Measurements from ENCODE around the gene ADAM22. TPM values are rescaled to one million over a fixed set of nuclear protein-coding genes. Genes with fewer than 3 reads are reported as not detected.

Gene ADAM22
- total and polyA plus RNA-seq, 2 of the 4 experiments (the other 2 are of a cell fraction), result 0.03 to 0.18 TPM

- Histone ChIP-seq H2AK9ac (replicated peaks; ENCODE audit: low read depth, low read length, poor library complexity) (no peak overlapping the region), H4K5ac (ENCODE audit: low read depth, low read length) (no peak overlapping the region), H3K4me3 (ENCODE audit: insufficient read depth, low read depth, low read length) (no peak overlapping the region), H3K23ac (ENCODE audit: low read depth, low read length) (no peak overlapping the region), H3K27ac (ENCODE audit: insufficient read depth, low read length) (no peak overlapping the region), H3K4ac (ENCODE audit: low read depth, low read length) (no peak overlapping the region), H3K18ac (ENCODE audit: low read depth, low read length) (no peak overlapping the region), H3K14ac (replicated peaks; ENCODE audit: low read depth, low read length) (no peak overlapping the region), H3K9me3 (ENCODE audit: control insufficient read depth, insufficient read depth, low read length) (no peaks in the 10 kb centered on the region), H2BK20ac (ENCODE audit: low read depth, low read length) (no peak overlapping the region), H2AK5ac (ENCODE audit: low read depth, low read length) (no peak overlapping the region), H4K91ac (ENCODE audit: insufficient read depth, low read depth, low read length) (no peak overlapping the region), H4K8ac (ENCODE audit: low read depth in 2 of 2, low read length in 2 of 2) (no peak overlapping the region), H3K4me2 (ENCODE audit: low read depth, low read length) (no peak overlapping the region), H3K9ac (ENCODE audit: low read depth, low read length) (no peak overlapping the region), H3K27me3 (ENCODE audit: control insufficient read depth, insufficient read depth, low read length) (no peaks in the 10 kb centered on the region), H2BK120ac (ENCODE audit: low read depth, low read length) (no peak overlapping the region), H4K20me1 (ENCODE audit: insufficient read depth, low read length) (no peaks in the 10 kb centered on the region), H3K36me3 (ENCODE audit: control insufficient read depth, insufficient read depth, low read length) (no peaks in the 10 kb centered on the region), H3K4me1 (ENCODE audit: control insufficient read depth, insufficient read depth, low read length) (no peaks in the 10 kb centered on the region), H2AFZ (replicated peaks; ENCODE audit: low read length, poor library complexity) (no peak overlapping the region), H3K79me1 (ENCODE audit: low read depth in 1 of 2, low read length in 2 of 2) (no peaks in the 10 kb centered on the region), H3K9me1 (ENCODE audit: insufficient read depth, low read length) (no peaks in the 10 kb centered on the region), H2BK15ac (ENCODE audit: low read depth, low read length) (no peak overlapping the region), H2BK5ac (ENCODE audit: low read depth, low read length, poor library complexity, severe bottlenecking) (no peak overlapping the region), H3K56ac (ENCODE audit: extremely low read depth, insufficient read depth, low read length) (no peak overlapping the region)
- dilution Hi-C loops (cut with HindIII; ENCODE audit: low sequenced_read_pairs, unreplicated experiment) (no loop called here), in situ Hi-C loops (cut with MboI; ENCODE audit: low sequenced_read_pairs) (loop anchor here (10.0 to 25.0 kb wide), 2 partner anchors 324 to 606 kb away; no protein-coding TSS in a partner anchor), intact Hi-C loops (cut with micrococcal nuclease) (loop anchor here (1.0 to 5.0 kb wide), 5 partner anchors 222 to 799 kb away; no protein-coding TSS in a partner anchor)
- BruUV-seq (replicated peaks), result no TSS peak
- POLR2A ChIA-PET (ENCODE audit: unreplicated experiment), result interaction anchor here (0.7 kb wide), 1 partner anchor 625 kb away, joined by 10 read pairs; no protein-coding TSS in a partner anchor
- CTCF ChIA-PET, result interaction anchor here (0.6 to 1.0 kb wide), 3 partner anchors 8 to 300 kb away, joined by 3 to 7 read pairs (median 5); no protein-coding TSS in a partner anchor
- ATAC-seq (ENCODE audit: low read depth), result peak; percentile 46
- no CpG with 5 or more reads among the region's 4 CpGs for WGBS, 2 experiments (ENCODE audit: extremely low coverage in 2 of 2, insufficient read length in 1 of 2)
- peak; percentile 41 for DNase-seq
- TF ChIP-seq FOS (IDR thresholded peaks at IDR 0.05; ENCODE audit: low read depth, low read length) (0 out of 2 replicates have a peak, but pooled peaks have one; percentile 27), CHD1 (IDR thresholded peaks at IDR 0.05; ENCODE audit: low read depth, low read length) (no peak), RAD21 (IDR thresholded peaks at IDR 0.05; ENCODE audit: low read length) (peak; percentile 56), MXI1 (IDR thresholded peaks at IDR 0.05; ENCODE audit: borderline replicate concordance, low read depth, low read length) (no peak), CTCF (conservative IDR thresholded peaks at IDR 0.05; ENCODE audit: low read depth, low read length) (peak; percentile 58), SMC3 (IDR thresholded peaks at IDR 0.05; ENCODE audit: low read depth, low read length) (peak; percentile 39; the same call in 1 of the 2 replicates), POLR2A (IDR thresholded peaks at IDR 0.05; ENCODE audit: low read depth, low read length) (no peak)
Measured at GRCh38 chr7:88111140-88111743, 177.2 kb downstream of the ADAM22 start.

Measured in IMR-90 (cell line).